Cardiac muscle cell (in vitro differentiated cells and primary cell): ENCODE data around the gene THAP5. TPM values are rescaled to one million over a fixed set of nuclear protein-coding genes. Genes with fewer than 3 reads are reported as not detected.

Experiments
- DNase-seq, 2 donors: peaks; one replicate each; pipeline versions ENCODE4 v3.0.0 to v3.0.0-alpha.2; 2010 to 2017; ENCODE audit warnings: low read depth in 1 of 2, low spot score in 1 of 2
- H3K27ac ChIP-seq: fragments of 200-600 bp; sonication (generic); 2 replicates; pipeline ENCODE4 v1.5.1; 2016
- H3K27me3 ChIP-seq: fragments of 200-600 bp; sonication (generic); 2 replicates; pipeline ENCODE4 v1.6.0; 2016; ENCODE audit warnings: control low read depth
- H3K36me3 ChIP-seq: fragments of 200-600 bp; sonication (generic); 2 replicates; pipeline ENCODE4 v1.5.1; 2016; ENCODE audit warnings: control low read depth
- H3K4me1 ChIP-seq: fragments of 200-600 bp; sonication (generic); 2 replicates; pipeline ENCODE4 v1.8.1; 2017; ENCODE audit warnings: low read depth, mild to moderate bottlenecking, mixed run types
- H3K4me3 ChIP-seq: fragments of 200-600 bp; sonication (generic); 2 replicates; pipeline ENCODE4 v1.5.1; 2016; ENCODE audit warnings: mild to moderate bottlenecking
- H3K9me3 ChIP-seq: fragments of 200-600 bp; sonication (generic); 2 replicates; pipeline ENCODE4 v1.5.1; 2017; ENCODE audit warnings: low read depth, mild to moderate bottlenecking, control low read depth
- CTCF ChIP-seq: IDR thresholded peaks from 2 replicates; pipeline ENCODE4 v1.5.1; 2012; ENCODE audit warnings: low read depth, mild to moderate bottlenecking, low read length
- polyA plus RNA-seq: library from polyadenylated mRNA; unstranded; fragments of >200 nt; fragmentation: Nextera tagmentation; extraction: Ambion mirVana; gene quantifications from 2 replicates; pipeline ENCODE4 v1.2.1, GENCODE V29; 2016
- total RNA-seq: library from RNA; depleted of rRNA; stranded (reverse); fragments of >200 nt; gene quantifications from 2 replicates; pipeline ENCODE4 v1.2.3, GENCODE V29; 2016

Gene THAP5
- total and polyA plus RNA-seq, 2 experiments from 2014 or later, result 20.2 to 24.1 TPM

GRCh38 chr7:108584211-108584610 is 14.7 kb upstream of the THAP5 start:
- TF ChIP-seq CTCF, result no peak

GRCh38 chr7:108581655-108582491 is 12.4 kb upstream of the THAP5 start:
- no peak overlapping the region for H3K4me3 ChIP-seq
- no peaks in the 10 kb centered on the region for H3K9me3 ChIP-seq
- TF ChIP-seq CTCF, result no peak
- H3K4me1 ChIP-seq, result peaks cover 16% of the 10 kb centered on the region
- DNase-seq, result peak; percentile 13 to 54
- H3K36me3 ChIP-seq, result no peaks in the 10 kb centered on the region
- no peak overlapping the region for H3K27ac ChIP-seq
- no peaks in the 10 kb centered on the region for H3K27me3 ChIP-seq

More at GRCh38 chr7:108584211-108584610, 14.7 kb upstream of the THAP5 start:
- Histone ChIP-seq H3K4me1 (peaks cover 21% of the 10 kb centered on the region), H3K36me3 (no peaks in the 10 kb centered on the region), H3K27ac (no peak overlapping the region), H3K9me3 (no peaks in the 10 kb centered on the region), H3K27me3 (no peaks in the 10 kb centered on the region), H3K4me3 (no peak overlapping the region)
- no peak for DNase-seq

GRCh38 chr7:108580298-108580697 is 10.8 kb upstream of the THAP5 start:
- no peak for DNase-seq
- TF ChIP-seq CTCF, result no peak
- Histone ChIP-seq H3K27me3 (no peaks in the 10 kb centered on the region), H3K27ac (no peak overlapping the region), H3K4me1 (peaks cover 2% of the 10 kb centered on the region), H3K9me3 (no peaks in the 10 kb centered on the region), H3K36me3 (peaks cover 2% of the 10 kb centered on the region), H3K4me3 (no peak overlapping the region)

- Histone ChIP-seq H3K27ac (no peak overlapping the region), H3K27me3 (no peaks in the 10 kb centered on the region), H3K4me1 (no peaks in the 10 kb centered on the region), H3K9me3 (no peaks in the 10 kb centered on the region), H3K36me3 (peaks cover 10% of the 10 kb centered on the region), H3K4me3 (no peak overlapping the region)
- no peak for DNase-seq
- TF ChIP-seq CTCF, result no peak
Measured at GRCh38 chr7:108578937-108579336, 9.4 kb upstream of the THAP5 start.

- Histone ChIP-seq H3K4me3 (no peak overlapping the region), H3K9me3 (no peaks in the 10 kb centered on the region), H3K27me3 (no peaks in the 10 kb centered on the region), H3K27ac (no peak overlapping the region), H3K4me1 (peaks cover 15% of the 10 kb centered on the region), H3K36me3 (peaks cover 28% of the 10 kb centered on the region)
- DNase-seq, result no peak
- TF ChIP-seq CTCF, result no peak
Measured at GRCh38 chr7:108576116-108576515, 6.6 kb upstream of the THAP5 start.
